HG03045 (cell line): ENCODE data around the gene JAM3.
"Not testable (repeated sequence)": the region's sequence is repeated elsewhere in the genome, so short reads cannot be mapped to it uniquely, and the experiment has no call there.

ENCODE experiments used
- ATAC-seq: cut with Tn5 transposase; IDR thresholded peaks from one replicate; pipeline ENCODE4 v1.9.1; 2021; ENCODE audit warnings: mild to moderate bottlenecking, moderate library complexity; ENCODE audit not compliant: unreplicated experiment

Gene JAM3

GRCh38 chr11:134173296-134173695 lies 104.4 kb downstream of the JAM3 start:
- no peak for ATAC-seq

DNA sequence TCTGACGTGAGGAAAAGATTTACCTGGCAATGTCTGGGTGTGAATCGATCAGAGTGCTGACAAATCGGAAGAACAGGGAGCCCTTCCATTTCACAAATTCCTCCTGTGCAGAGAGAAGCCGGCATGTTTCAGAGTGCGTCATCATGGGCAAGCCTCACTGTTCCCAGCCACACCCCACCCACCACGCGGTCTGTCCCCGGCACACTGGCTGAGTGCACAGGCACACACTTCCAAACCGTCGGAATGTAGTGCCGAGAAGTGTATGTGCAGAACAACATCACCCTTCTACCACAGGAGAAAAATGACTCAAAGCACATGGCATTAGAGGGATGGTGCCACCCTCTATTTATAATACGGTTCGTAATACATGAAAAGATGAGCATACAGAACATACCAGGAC lies 107.4 kb downstream of the JAM3 start:
- no peak for ATAC-seq

DNA sequence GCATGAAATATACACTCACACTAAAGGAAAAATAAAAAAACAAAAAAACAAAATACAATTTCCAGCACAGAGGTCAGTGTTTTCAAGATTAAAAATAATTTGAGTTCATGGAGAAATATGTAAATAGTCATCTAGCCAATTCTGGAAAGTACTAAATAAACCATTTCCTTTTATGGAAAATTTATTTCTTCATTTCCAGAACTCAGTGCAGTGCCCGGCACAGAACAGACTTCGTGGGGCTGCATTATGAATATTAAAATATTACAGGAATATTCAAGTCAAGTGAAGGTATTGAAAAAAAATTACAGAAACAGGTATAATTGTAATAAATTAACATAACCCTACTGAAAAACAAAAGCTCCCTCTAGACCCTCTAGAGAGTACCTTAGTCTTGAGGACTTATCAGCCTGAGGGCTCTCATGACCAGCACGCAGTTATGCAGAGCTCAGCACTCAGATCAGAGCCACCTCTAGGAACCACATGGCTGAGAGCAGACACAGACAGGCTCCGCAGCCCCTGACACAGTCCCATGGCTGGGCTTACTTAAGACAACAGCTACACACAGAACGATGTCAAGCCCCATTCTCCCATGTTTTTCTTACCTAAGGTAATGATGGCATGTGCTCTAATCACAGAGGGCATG lies 109.3 kb downstream of the JAM3 start:
- ATAC-seq: no peak

DNA sequence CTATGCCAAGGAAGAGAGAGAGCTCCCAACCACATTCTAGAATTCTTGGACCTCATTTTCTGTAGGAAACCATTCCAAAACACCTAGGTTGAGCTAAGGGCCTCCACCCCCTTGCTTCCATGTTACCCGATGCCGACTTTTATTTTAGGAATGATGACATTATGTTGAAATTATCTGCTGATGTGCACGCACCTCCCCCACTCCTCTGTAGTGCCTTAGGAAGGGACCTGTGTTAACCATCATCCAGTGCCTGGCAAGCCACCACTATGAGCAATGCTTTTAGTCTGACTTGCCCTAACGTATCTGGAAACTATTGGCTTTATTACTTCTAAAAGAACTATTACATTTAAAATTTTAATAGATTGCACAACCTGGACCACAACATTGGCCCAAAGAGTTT lies 112.8 kb downstream of the JAM3 start:
- no peak for ATAC-seq

GRCh38 chr11:134188092-134188491 lies 119.2 kb downstream of the JAM3 start:
- not testable (repeated sequence) for ATAC-seq

- ATAC-seq: no peak
Measured at GRCh38 chr11:134196756-134197155, 127.9 kb downstream of the JAM3 start.

DNA sequence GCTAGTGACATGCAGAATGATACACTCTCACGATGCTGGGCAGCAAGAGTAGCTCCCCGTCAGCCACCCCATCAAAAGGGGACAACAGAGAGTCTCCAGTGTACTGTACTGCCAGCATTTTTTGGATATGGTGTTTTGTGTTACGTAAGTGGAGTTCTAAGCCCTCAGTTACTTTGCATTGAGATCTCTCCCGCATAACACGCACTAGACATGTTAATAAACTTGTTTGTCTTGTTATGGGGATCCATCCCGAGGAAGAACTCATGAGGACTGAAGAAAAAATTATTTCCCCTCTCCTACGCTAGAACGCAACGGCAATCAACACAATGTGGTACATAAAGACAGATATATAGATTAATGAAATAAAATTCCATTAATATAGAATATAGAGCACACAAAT lies 130.7 kb downstream of the JAM3 start:
- ATAC-seq: no peak

DNA sequence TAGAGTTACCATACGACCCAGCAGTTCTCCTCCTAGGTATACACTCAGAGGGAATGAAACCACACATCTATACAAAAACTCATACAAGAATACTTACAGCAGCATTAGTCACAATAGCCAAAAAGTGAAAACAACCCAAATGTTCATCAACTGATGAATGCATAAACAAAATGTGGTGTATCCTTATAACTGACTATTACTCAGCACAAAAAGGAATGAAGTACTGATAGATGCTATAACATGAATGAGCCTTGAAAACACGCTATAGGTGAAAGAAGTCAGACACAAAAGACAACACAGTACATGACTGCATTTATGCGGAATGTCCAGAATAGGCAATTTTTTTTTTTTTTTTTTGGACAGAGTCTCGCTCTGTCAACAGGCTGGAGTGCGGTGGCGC lies 131.8 kb downstream of the JAM3 start:
- ATAC-seq: no peak
